ENCODE measurements around the gene PCDHAC1. TPM values are rescaled to one million over a fixed set of nuclear protein-coding genes. Genes with fewer than 3 reads are reported as not detected.

Gene PCDHAC1
- total and polyA plus RNA-seq, 2 donors from 2014 or later: 0.43 to 2.9 TPM

- Histone ChIP-seq H3K4me1 (ENCODE audit: control insufficient read depth in 2 of 3, insufficient read depth in 2 of 3, low read depth in 1 of 3, low read length in 3 of 3) (peaks cover 0 to 8% (median 5%) of the 10 kb centered on the region in 3 donors), H3K27ac (ENCODE audit: low read depth in 2 of 2, low read length in 2 of 2) (no peak overlapping the region), H3K27me3 (ENCODE audit: control insufficient read depth, insufficient read depth, low read length) (peaks cover 22% of the 10 kb centered on the region)
Measured at GRCh38 chr5:140926443-140927227, 536 bp downstream of the PCDHAC1 start.

GRCh38 chr5:140927228-140927573 lies 1.1 kb downstream of the PCDHAC1 start:
- intact Hi-C loops (cut with DNase I): no loop called here
- Histone ChIP-seq H3K9ac (ENCODE audit: low read length in 3 of 3) (peak overlapping the region in 1 of 3 donors; percentile 55), H3K36me3 (ENCODE audit: control insufficient read depth in 2 of 3, insufficient read depth in 3 of 3, low read length in 3 of 3) (no peaks in the 10 kb centered on the region), H3K4me3 (ENCODE audit: low read length in 3 of 3) (peak overlapping the region; percentile 16 to 80 (median 46)), H3K9me3 (ENCODE audit: control insufficient read depth in 2 of 3, insufficient read depth in 1 of 3, low read length in 3 of 3) (no peaks in the 10 kb centered on the region), H3K27me3 (ENCODE audit: control insufficient read depth, insufficient read depth, low read length) (peaks cover 22% of the 10 kb centered on the region), H3K4me1 (ENCODE audit: control insufficient read depth in 2 of 3, insufficient read depth in 2 of 3, low read depth in 1 of 3, low read length in 3 of 3) (peaks cover 0 to 8% (median 5%) of the 10 kb centered on the region in 3 donors), H3K27ac (ENCODE audit: low read depth in 2 of 2, low read length in 2 of 2) (no peak overlapping the region)
- TF ChIP-seq CTCF (IDR thresholded peaks at IDR 0.05; ENCODE audit: borderline replicate concordance, extremely low read depth, insufficient read depth): no peak
- FAIRE-seq (no peak), DNase-seq (peak in 3 of 5 donors; percentile 0 to 29 (median 3))

More at GRCh38 chr5:140926443-140927227, 536 bp downstream of the PCDHAC1 start:
- DNase-seq (peak; percentile 82 to 95 (median 86)), FAIRE-seq (no peak)
- Histone ChIP-seq H3K4me3 (ENCODE audit: low read length in 3 of 3) (peak overlapping the region; percentile 16 to 80 (median 53)), H3K9ac (ENCODE audit: low read length in 3 of 3) (peak overlapping the region in 1 of 3 donors; percentile 55), H3K9me3 (ENCODE audit: control insufficient read depth in 2 of 3, insufficient read depth in 1 of 3, low read length in 3 of 3) (no peaks in the 10 kb centered on the region), H3K36me3 (ENCODE audit: control insufficient read depth in 2 of 3, insufficient read depth in 3 of 3, low read length in 3 of 3) (no peaks in the 10 kb centered on the region)
- intact Hi-C loops (cut with DNase I): no loop called here
- TF ChIP-seq CTCF (IDR thresholded peaks at IDR 0.05; ENCODE audit: borderline replicate concordance, extremely low read depth, insufficient read depth): peak; percentile 60

GRCh38 chr5:140934964-140935606 lies 9.0 kb downstream of the PCDHAC1 start:
- TF ChIP-seq CTCF (IDR thresholded peaks at IDR 0.05; ENCODE audit: borderline replicate concordance, extremely low read depth, insufficient read depth): no peak
- no peak for DNase-seq
- intact Hi-C loops (cut with DNase I): no loop called here
- Histone ChIP-seq H3K27ac (ENCODE audit: low read depth in 2 of 2, low read length in 2 of 2) (no peak overlapping the region), H3K9ac (ENCODE audit: low read length in 3 of 3) (no peak overlapping the region), H3K9me3 (ENCODE audit: control insufficient read depth in 2 of 3, insufficient read depth in 1 of 3, low read length in 3 of 3) (no peaks in the 10 kb centered on the region), H3K4me1 (ENCODE audit: control insufficient read depth in 2 of 3, insufficient read depth in 2 of 3, low read depth in 1 of 3, low read length in 3 of 3) (no peaks in the 10 kb centered on the region), H3K36me3 (ENCODE audit: control insufficient read depth in 2 of 3, insufficient read depth in 3 of 3, low read length in 3 of 3) (no peaks in the 10 kb centered on the region), H3K4me3 (ENCODE audit: low read length in 3 of 3) (no peak overlapping the region), H3K27me3 (ENCODE audit: control insufficient read depth, insufficient read depth, low read length) (no peaks in the 10 kb centered on the region)
- FAIRE-seq: no peak

Measured in kidney (tissue), 14 donors.